Fibroblast of lung (primary cell): ENCODE results near the gene NECTIN4. TPM values are rescaled to one million over a fixed set of nuclear protein-coding genes. Genes with fewer than 3 reads are reported as not detected.

ENCODE experiments used
- DNase-seq, 2 donors: peaks; one replicate each; pipeline versions ENCODE4 v3.0.0 to v3.0.0-alpha.2; 2010; ENCODE audit warnings: low read depth in 2 of 2
- H2AFZ ChIP-seq: 2 replicates; pipeline ENCODE4 v1.5.1; 2012; ENCODE audit warnings: low read length, control low read depth, inconsistent platforms
- H3K27ac ChIP-seq: 2 replicates; pipeline ENCODE4 v1.5.1; 2011; ENCODE audit warnings: low read length, control low read depth; ENCODE audit not compliant: insufficient read depth
- H3K27me3 ChIP-seq: 2 replicates; pipeline ENCODE4 v1.5.1; 2011; ENCODE audit warnings: mild to moderate bottlenecking, low read length; ENCODE audit not compliant: control insufficient read depth, insufficient read depth
- H3K36me3 ChIP-seq: 2 replicates; pipeline ENCODE4 v1.5.1; 2011; ENCODE audit warnings: low read length; ENCODE audit not compliant: control insufficient read depth, insufficient read depth
- H3K4me1 ChIP-seq: 2 replicates; pipeline ENCODE4 v1.5.1; 2011; ENCODE audit warnings: low read length; ENCODE audit not compliant: control insufficient read depth, insufficient read depth; ENCODE audit errors: extremely low read depth
- H3K4me2 ChIP-seq: 2 replicates; pipeline ENCODE4 v1.5.1; 2011; ENCODE audit warnings: low read length, control low read depth; ENCODE audit not compliant: insufficient read depth; ENCODE audit errors: extremely low read depth
- H3K4me3 ChIP-seq, 4 experiments: fragments of 200-600 bp in 1 of 4; sonication (generic) in 1 of 4; replicated peaks in 1 of 4; 2 replicates each; pipeline ENCODE4 v1.5.1; 2011 to 2016; ENCODE audit warnings: low read length in 4 of 4, low read depth in 3 of 4, mild to moderate bottlenecking in 3 of 4, control low read depth in 2 of 4, inconsistent platforms in 1 of 4, mixed read lengths in 1 of 4; ENCODE audit not compliant: insufficient read depth in 1 of 4; ENCODE audit errors: control extremely low read depth in 1 of 4
- H3K79me2 ChIP-seq: 2 replicates; pipeline ENCODE4 v1.5.1; 2012; ENCODE audit warnings: mild to moderate bottlenecking, low read length, inconsistent platforms; ENCODE audit not compliant: control insufficient read depth, insufficient read depth
- H3K9ac ChIP-seq: 2 replicates; pipeline ENCODE4 v1.5.1; 2011; ENCODE audit warnings: mild to moderate bottlenecking, low read length, control low read depth; ENCODE audit not compliant: insufficient read depth
- H3K9me3 ChIP-seq: 2 replicates; pipeline ENCODE4 v1.5.1; 2012; ENCODE audit warnings: low read depth, low read length; ENCODE audit not compliant: control insufficient read depth, insufficient read depth
- H4K20me1 ChIP-seq: 2 replicates; pipeline ENCODE4 v1.5.1; 2011; ENCODE audit warnings: low read length; ENCODE audit not compliant: control insufficient read depth, insufficient read depth; ENCODE audit errors: extremely low read depth
- EZH2 ChIP-seq: IDR thresholded peaks from 2 replicates; pipeline ENCODE4 v1.5.1; 2012; ENCODE audit warnings: low read length, control low read depth, mild to moderate bottlenecking; ENCODE audit errors: missing control alignments
- polyA plus RNA-seq, 2 donors: library from polyadenylated mRNA; depleted of rRNA in 1 of 2; stranded (reverse) in 1 of 2; unstranded in 1 of 2; fragments of >200 nt; gene quantifications; 2 replicates each; pipeline ENCODE4 v1.2.1, GENCODE V29; 2011 to 2012; ENCODE audit warnings: missing spikeins in 1 of 2
- total RNA-seq: library from RNA; depleted of rRNA; stranded (reverse); fragments of >200 nt; gene quantifications from 2 replicates; pipeline ENCODE4 v1.2.1, GENCODE V29; 2014
- TF ChIP-seq, protein P1 (sequence below), 2 donors: IDR thresholded peaks in 1 of 2; conservative IDR thresholded peaks in 1 of 2; 1 replicate in 1 of 2; 2 replicates in 1 of 2; pipeline ENCODE4 v1.5.1; 2011 to 2012; ENCODE audit warnings: low read length in 2 of 2, control low read depth in 1 of 2, inconsistent platforms in 1 of 2, low read depth in 1 of 2, mild to moderate bottlenecking in 1 of 2

Gene NECTIN4
- total and polyA plus RNA-seq, 2 donors (not counting 1 experiment from before 2014, with no cell fraction given), result 0.16 to 0.33 TPM

DNA sequence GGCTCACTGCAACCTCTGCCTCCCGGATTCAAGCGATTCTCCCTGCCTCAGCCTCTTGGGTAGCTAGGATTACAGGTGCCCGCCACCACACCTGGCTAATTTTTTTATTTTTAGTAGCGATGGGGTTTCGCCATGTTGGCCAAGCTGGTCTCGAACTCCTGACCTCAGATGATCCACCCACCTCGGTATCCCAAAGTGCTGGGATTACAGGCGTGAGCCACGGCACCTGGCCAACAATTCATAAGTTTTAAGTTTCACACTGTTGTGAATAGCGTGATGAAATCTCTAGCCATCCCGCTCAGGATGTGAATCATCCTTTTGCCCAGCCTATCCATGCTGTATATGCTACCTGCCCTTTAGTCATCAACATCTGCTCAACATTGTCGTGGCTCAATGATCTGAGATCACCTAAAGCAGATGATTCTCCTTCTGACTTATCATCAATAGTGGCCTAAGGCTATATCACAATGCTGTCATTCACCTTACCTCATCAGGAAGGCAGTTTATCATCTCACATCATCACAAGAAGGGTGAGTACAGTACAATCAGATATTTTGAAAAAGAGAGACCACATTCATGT is 25.9 kb upstream of the NECTIN4 start:
- peaks cover 2% of the 10 kb centered on the region for H3K36me3 ChIP-seq
- H4K20me1 ChIP-seq, result peaks cover 2% of the 10 kb centered on the region
- no peaks in the 10 kb centered on the region for H3K9me3 ChIP-seq
- H3K4me1 ChIP-seq, result peaks cover 15% of the 10 kb centered on the region
- TF ChIP-seq EZH2, result no peak
- TF ChIP-seq, protein P1, sequence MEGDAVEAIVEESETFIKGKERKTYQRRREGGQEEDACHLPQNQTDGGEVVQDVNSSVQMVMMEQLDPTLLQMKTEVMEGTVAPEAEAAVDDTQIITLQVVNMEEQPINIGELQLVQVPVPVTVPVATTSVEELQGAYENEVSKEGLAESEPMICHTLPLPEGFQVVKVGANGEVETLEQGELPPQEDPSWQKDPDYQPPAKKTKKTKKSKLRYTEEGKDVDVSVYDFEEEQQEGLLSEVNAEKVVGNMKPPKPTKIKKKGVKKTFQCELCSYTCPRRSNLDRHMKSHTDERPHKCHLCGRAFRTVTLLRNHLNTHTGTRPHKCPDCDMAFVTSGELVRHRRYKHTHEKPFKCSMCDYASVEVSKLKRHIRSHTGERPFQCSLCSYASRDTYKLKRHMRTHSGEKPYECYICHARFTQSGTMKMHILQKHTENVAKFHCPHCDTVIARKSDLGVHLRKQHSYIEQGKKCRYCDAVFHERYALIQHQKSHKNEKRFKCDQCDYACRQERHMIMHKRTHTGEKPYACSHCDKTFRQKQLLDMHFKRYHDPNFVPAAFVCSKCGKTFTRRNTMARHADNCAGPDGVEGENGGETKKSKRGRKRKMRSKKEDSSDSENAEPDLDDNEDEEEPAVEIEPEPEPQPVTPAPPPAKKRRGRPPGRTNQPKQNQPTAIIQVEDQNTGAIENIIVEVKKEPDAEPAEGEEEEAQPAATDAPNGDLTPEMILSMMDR (conservative IDR thresholded peaks at IDR 0.05 in 1 of 2, IDR thresholded peaks at IDR 0.05 in 1 of 2; ENCODE audit: low read depth in 1 of 2, low read length in 2 of 2), result no peak
- peak overlapping the region; percentile 18 for H3K27ac ChIP-seq
- no peaks in the 10 kb centered on the region for H3K27me3 ChIP-seq
- H3K4me2 ChIP-seq, result peak overlapping the region; percentile 57
- no peak overlapping the region for H2AFZ ChIP-seq
- peak overlapping the region in 1 of 4 experiments; percentile 1 for H3K4me3 ChIP-seq
- H3K9ac ChIP-seq, result no peak overlapping the region
- peak; percentile 90 to 96 for DNase-seq
- peaks cover 75% of the 10 kb centered on the region for H3K79me2 ChIP-seq

DNA sequence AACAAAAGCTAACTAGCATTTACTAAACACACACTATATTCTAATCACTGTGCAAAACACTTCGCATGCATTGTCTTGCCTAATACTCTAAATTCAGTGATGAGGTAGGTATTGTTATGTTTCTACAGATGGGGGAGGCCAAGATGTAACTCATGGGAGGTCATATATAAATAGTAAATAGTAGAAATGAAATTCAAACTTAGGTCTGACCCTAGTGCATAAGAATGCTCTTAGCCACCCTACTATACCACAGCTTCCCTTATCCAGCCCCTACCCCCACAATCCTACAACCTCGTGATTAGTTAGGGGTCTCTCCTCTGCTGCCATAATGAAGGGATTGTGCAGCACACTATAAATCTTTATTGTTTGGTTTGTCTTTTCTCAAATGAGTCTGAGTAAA is 25.2 kb upstream of the NECTIN4 start:
- TF ChIP-seq EZH2, result no peak
- TF ChIP-seq, protein P1 (conservative IDR thresholded peaks at IDR 0.05 in 1 of 2, IDR thresholded peaks at IDR 0.05 in 1 of 2; ENCODE audit: low read depth in 1 of 2, low read length in 2 of 2), result no peak
- H3K79me2 ChIP-seq, result peaks cover 78% of the 10 kb centered on the region
- H3K4me1 ChIP-seq, result peaks cover 15% of the 10 kb centered on the region
- no peak overlapping the region for H3K9ac ChIP-seq
- no peak overlapping the region for H3K4me2 ChIP-seq
- H2AFZ ChIP-seq, result no peak overlapping the region
- H4K20me1 ChIP-seq, result peaks cover 2% of the 10 kb centered on the region
- no peak overlapping the region for H3K27ac ChIP-seq
- no peaks in the 10 kb centered on the region for H3K27me3 ChIP-seq
- H3K9me3 ChIP-seq, result no peaks in the 10 kb centered on the region
- H3K36me3 ChIP-seq, result peaks cover 2% of the 10 kb centered on the region
- peak in 1 of 2 donors; percentile 34 for DNase-seq
- no peak overlapping the region for H3K4me3 ChIP-seq

DNA sequence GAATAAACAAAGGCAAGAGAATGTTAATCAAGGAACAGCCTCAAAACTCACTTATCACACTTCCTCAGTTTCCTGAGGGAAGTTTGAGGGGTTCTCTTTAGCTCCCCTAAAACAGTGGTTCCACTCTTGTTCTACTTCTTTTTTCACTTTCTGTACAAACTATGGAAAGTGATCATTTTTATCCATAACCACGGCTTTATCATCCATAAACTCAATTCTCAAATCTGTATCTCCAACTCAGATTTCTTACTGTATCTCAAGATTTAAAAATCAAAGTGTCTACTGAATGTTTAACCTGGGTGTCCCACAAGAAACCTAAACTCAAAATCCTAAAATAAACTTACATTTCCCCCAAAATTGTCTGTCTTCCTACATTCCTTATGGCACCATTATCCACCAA is 24.6 kb upstream of the NECTIN4 start:
- H3K36me3 ChIP-seq, result peaks cover 2% of the 10 kb centered on the region
- TF ChIP-seq, protein P1 (conservative IDR thresholded peaks at IDR 0.05 in 1 of 2, IDR thresholded peaks at IDR 0.05 in 1 of 2; ENCODE audit: low read depth in 1 of 2, low read length in 2 of 2), result no peak
- H3K4me1 ChIP-seq, result peaks cover 9% of the 10 kb centered on the region
- H3K9ac ChIP-seq, result no peak overlapping the region
- H3K4me2 ChIP-seq, result no peak overlapping the region
- H3K4me3 ChIP-seq, result no peak overlapping the region
- H3K9me3 ChIP-seq, result no peaks in the 10 kb centered on the region
- peaks cover 2% of the 10 kb centered on the region for H4K20me1 ChIP-seq
- no peak overlapping the region for H2AFZ ChIP-seq
- H3K27ac ChIP-seq, result no peak overlapping the region
- no peak for DNase-seq
- H3K27me3 ChIP-seq, result no peaks in the 10 kb centered on the region
- H3K79me2 ChIP-seq, result peaks cover 76% of the 10 kb centered on the region
